GM10266 (cell line): ENCODE measurements around the gene TNRC18.
"Not testable (repeated sequence)": the region's sequence is repeated elsewhere in the genome, so short reads cannot be mapped to it uniquely, and the experiment has no call there.

ENCODE experiments used
- DNase-seq: peaks from one replicate; pipeline ENCODE4 v3.0.0; 2012; ENCODE audit errors: extremely low spot score
- TF ChIP-seq, protein P1 (sequence below): IDR thresholded peaks from 2 replicates; pipeline ENCODE4 v1.5.1; 2012; ENCODE audit warnings: mild to moderate bottlenecking, low read depth; ENCODE audit not compliant: control insufficient read depth, insufficient read depth; ENCODE audit errors: missing control alignments

TNRC18 gene

GRCh38 chr7:5266191-5267028 is 157.2 kb downstream of the TNRC18 start:
- TF ChIP-seq, protein P1, sequence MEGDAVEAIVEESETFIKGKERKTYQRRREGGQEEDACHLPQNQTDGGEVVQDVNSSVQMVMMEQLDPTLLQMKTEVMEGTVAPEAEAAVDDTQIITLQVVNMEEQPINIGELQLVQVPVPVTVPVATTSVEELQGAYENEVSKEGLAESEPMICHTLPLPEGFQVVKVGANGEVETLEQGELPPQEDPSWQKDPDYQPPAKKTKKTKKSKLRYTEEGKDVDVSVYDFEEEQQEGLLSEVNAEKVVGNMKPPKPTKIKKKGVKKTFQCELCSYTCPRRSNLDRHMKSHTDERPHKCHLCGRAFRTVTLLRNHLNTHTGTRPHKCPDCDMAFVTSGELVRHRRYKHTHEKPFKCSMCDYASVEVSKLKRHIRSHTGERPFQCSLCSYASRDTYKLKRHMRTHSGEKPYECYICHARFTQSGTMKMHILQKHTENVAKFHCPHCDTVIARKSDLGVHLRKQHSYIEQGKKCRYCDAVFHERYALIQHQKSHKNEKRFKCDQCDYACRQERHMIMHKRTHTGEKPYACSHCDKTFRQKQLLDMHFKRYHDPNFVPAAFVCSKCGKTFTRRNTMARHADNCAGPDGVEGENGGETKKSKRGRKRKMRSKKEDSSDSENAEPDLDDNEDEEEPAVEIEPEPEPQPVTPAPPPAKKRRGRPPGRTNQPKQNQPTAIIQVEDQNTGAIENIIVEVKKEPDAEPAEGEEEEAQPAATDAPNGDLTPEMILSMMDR = no peak
- DNase-seq = no peak

- no peak for DNase-seq
- TF ChIP-seq, protein P1 = no peak
These were observed 158.1 kb downstream of the TNRC18 start for GRCh38 chr7:5265320-5266190.

DNA sequence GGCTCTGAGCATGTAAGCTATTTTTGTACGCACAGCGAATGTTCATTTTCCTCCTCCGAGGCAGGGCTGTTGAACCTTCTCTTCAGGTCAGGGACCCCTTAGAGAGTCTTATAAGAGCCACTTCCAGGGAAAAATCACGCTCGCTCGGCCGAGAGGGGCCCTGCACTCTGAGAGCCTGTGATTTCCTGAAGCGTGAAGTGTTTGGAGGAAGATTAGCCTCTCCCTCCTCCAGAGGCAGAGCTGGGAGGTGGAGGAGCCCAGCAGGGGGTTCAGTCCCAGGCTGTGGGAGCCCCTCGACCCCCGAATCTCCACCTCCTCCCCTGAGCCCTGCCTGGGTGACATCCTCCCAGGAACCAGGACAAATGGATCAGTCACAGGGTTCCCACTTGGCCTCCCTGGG is 160.6 kb downstream of the TNRC18 start:
- not testable (repeated sequence) for DNase-seq

DNA sequence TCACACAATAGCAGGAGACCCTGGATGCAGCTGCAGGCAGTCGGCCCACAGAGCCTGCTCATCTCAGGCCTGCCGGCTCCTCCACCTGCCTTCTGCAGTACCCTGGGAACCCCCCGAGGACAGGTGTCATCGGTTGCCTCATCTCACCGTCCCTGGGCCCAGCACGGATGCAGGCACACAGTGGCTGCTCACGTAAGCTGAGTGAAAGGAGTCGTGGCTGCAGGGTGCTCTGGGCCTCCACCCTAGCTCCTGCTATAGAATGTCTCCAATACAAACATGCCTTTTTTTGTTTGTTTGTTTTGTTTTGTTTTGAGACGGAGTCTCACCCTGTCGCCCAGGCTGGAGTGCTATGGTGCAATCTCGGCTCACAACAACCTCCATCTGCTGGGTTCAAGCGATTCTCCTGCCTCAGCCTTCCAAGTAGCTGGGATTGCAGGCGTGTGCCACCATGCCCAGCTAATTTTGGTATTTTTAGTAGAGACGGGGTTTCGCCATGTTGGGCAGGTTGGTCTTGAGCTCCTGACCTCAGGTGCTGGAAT is 163.0 kb downstream of the TNRC18 start:
- DNase-seq = not testable (repeated sequence)
